NCI-H2196 (cell line): ENCODE results near the gene WDR82.
"Not testable (repeated sequence)": the region's sequence is repeated elsewhere in the genome, so short reads cannot be mapped to it uniquely, and the experiment has no call there.

Experiments used
- DNase-seq: peaks from one replicate; lab custom pipeline; 2025; ENCODE audit not compliant: unreplicated experiment; lab: John Stamatoyannopoulos, UW

WDR82 gene

DNA sequence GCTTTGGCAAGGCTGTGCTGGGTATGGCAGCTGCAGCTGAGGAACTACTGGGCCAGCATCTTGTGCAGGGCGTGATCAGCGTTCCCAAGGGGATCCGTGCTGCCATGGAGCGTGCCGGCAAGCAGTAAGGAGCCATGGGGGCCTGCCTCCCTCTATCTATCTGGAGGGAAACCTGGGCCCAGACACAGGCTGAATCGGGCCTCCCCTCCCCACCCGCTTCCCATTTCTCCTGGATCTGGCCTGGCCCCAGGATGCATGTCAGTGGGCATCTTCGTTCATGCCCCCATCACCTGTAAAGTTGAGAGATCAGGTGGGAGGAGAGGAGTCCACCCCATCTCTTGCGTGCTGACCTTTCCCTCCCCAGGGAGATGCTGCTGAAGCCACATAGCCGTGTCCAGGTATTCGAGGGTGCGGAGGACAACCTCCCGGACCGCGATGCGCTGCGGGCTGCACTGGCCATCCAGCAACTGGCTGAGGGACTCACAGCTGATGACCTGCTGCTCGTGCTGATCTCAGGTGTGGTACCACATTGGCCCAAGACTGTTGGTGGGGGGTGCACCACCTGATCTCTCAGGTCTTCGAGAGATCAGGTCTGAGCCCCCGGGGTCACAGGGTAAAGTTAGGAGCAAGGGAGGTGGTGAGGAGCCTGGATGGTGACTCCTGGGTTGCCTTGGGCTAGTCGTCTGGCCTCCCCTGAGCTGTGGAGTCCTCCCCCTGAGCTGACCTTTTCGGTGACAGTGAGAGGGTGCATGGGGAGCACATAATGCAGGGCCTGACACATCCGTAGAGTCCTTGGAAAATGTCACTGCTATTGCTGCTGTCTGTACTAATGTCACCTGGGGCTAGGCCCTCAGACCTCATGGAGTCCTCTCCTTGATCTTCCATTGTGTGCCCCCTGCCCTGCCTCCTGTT lies 12.4 kb upstream of the WDR82 start:
- DNase-seq: no peak

GRCh38 chr3:52289747-52290595 lies 11.5 kb upstream of the WDR82 start:
- no peak for DNase-seq

GRCh38 chr3:52289338-52289746 lies 10.9 kb upstream of the WDR82 start:
- DNase-seq: no peak

DNA sequence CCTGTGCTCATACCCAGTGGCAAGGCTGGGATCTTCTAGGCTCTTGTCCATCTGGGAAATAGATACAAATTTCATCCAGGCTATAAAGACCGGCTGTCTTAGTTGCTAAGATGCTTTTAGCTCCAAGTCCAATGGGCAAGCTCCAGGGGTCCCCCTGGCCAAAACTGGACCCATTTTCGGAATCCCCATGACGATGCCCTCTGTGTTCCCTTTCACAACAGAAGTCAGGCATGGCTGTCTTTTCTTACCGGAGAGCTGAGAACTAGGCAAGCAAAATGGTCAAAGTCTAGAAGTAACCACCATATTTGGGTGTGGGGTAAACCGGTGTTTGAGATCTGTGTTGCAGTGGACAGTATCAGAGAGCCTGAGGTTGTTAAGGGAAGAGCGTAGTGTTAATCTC lies 10.2 kb upstream of the WDR82 start:
- DNase-seq: no peak

DNA sequence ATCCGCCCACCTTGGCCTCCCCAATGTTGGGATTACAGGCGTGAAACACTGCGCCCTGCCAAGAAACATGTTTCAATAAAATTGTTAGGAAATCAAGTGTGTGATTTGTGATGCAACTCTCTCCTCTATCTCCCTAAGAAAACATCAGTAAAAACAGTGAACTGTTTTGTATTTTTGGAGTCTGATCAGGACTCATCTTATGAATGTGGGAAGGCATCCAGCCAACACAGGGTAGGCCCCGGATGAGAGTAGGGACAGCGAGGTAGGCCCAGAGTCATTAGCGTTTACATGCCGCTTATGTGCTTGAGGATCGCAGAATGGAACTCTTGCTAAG lies 8.3 kb upstream of the WDR82 start:
- no peak for DNase-seq

DNA sequence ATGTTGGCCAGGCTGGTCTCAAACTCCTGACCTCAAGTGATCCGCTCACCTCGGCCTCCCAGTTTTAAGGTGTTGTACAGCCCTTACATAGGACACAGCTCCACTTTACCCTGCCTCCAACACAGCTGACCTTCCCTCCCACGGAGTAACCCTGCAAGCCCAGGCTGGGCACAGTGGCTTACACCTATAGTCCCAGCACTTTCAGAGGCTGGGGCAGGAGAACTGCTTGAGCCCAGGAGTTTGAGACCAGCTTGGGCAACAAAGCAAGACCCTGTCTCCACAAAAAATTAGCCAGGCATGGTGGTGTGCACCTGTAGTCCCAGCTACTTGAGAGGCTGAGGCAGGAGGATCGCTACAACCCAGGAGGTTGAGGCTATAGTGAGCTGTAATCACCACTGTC lies 5.6 kb upstream of the WDR82 start:
- not testable (repeated sequence) for DNase-seq

DNA sequence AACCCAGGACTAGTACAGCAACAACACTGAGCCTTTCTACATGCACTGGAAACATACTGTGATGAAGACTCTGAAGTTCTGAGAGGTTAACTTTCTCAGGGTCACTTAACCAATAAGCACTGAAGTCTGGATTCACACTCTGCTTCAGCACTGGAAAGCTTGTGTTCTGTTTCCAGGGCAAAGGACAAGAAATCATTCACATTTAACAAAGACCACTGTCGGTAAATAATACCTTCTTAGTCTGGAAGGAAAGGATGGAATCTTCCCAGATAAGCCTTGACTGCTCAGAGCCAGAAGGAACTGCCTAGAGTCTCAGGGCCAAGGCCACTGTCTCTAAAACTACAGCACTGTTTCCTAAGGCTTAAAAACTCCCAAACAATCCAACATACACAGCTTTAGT lies 4.9 kb upstream of the WDR82 start:
- no peak for DNase-seq

- no peak for DNase-seq
These were observed 3.7 kb upstream of the WDR82 start for GRCh38 chr3:52281981-52282801.

- peak; percentile 48 for DNase-seq
These were observed 1.6 kb upstream of the WDR82 start for GRCh38 chr3:52280050-52280461.

GRCh38 chr3:52279596-52279995 lies 1.1 kb upstream of the WDR82 start:
- DNase-seq: no peak

GRCh38 chr3:52277972-52278509 lies 408 bp downstream of the WDR82 start:
- peak; percentile 47 for DNase-seq

DNA sequence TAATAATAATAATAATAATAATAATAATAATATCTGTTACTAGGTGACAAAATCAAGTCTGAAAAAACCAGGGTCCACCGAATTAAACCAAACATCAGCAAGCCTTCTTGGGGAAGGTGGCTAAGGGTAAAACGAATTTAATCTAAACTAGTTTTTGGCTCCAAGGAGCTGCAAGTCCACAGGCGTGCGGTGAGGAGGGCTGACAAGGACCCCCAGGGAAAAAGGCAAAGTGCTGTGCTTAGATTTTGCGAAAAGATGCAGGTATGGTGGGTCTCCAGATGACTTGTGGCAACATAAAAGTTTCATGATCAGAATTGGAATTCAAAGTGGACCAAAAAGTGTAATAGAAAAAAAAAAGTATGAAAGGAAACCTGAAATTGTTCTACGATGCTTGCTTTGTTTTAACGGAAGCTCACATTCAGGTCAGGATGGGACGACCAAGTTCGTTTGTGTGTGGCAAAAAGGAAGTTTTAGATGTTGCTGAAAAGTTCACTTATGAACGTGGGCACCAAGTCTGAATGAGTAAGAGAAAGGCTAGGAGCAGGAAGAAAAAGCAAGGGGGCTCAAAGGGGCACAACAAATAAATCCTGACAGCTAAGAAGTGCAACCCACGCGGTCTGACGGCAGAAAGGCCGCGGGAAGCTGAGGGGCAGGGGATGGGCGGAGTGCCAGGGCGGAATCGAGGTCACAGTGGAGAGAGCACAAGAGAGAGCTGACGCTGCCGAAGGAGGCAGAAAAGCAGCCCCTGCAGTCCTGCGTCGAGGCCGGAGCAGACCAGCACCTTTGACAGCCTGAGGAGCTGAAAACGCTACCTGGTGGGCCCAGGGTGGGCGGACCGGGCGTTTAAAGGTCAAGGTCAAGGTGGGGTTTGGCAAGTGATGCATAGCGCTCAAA lies 1.1 kb downstream of the WDR82 start:
- peak; percentile 2 for DNase-seq

GRCh38 chr3:52274781-52275180 lies 3.7 kb downstream of the WDR82 start:
- DNase-seq: not testable (repeated sequence)

DNA sequence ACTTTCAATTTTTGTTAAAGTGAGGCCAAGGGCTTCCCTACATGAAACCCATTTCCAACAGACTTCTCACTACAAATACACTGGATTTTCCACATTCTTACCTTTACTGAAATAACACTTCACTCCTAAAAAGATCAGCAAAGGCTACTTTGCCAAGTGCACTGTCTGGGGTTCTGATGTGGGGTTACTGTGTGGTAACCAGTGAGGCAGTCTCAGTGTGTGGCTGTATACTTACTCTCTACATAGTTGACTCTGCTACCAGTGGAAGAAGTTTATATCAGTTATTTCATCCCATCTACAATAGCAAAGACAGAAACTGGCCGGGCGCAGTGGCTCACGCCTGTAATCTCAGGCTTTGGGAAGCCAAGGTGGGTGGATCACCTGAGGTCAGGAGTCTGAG lies 5.6 kb downstream of the WDR82 start:
- DNase-seq: no peak

DNA sequence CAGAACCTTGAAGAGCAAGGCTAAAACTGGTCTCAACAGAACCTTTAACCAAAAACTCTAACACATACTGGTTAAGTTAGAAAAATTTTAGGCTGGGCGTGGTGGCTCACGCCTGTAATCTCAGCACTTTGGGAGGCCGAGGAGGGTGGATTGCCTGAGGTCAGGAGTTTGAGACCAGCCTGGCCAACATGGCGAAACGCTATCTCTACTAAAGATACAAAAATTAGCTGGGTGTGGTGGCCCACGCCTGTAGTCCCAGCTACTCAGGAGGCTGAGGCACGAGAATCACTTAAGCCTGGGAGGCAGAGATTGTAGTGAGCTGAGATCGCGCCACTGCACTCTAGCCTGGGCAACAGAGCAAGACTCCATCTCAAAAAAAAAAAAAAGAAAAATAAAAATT lies 6.3 kb downstream of the WDR82 start:
- DNase-seq: not testable (repeated sequence)

DNA sequence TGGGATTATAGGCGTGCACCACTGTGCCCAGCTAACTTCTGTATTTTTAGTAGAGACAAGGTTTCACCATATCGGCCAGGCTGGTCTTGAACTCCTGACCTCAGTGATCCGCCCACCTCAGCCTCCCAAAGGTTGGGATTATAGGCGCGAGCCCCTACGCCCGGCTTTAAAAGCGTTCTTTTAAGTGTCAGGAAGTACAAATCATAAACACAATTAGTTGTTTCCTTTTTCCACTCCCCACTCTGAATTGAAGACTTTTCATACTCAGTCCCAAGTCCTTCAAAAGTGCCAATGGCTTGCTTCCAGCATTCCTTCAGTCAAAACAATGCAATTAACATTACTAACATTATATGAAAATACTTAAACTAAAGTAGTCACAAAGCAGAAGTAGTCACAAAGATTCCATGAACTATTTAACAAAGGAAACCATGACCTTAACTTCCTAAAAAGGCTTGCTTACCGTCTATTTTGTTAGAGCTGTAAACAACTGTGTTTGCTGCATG lies 8.1 kb downstream of the WDR82 start:
- no peak for DNase-seq

DNA sequence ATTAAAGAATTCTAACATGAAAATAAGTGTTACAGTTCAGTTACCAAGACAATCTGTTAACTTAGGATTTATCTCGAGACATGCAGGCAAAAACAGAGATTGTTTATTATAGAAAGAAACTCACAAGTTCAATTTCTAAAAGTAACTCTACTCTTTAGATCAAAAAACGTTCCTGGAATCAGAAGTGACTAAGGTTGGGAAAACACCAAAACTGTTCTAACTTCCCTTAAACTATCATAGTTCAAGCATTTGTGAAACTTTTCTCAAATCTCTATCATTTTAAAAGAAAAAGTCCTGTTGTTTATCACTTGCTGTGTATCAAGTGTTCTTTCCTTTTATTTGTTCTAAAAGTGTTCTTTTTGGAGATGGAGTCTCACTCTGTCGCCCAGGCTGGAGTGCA lies 8.7 kb downstream of the WDR82 start:
- no peak for DNase-seq

GRCh38 chr3:52268036-52268435 lies 10.4 kb downstream of the WDR82 start:
- no peak for DNase-seq

- no peak for DNase-seq
These were observed 13.1 kb downstream of the WDR82 start for GRCh38 chr3:52265387-52265786.

DNA sequence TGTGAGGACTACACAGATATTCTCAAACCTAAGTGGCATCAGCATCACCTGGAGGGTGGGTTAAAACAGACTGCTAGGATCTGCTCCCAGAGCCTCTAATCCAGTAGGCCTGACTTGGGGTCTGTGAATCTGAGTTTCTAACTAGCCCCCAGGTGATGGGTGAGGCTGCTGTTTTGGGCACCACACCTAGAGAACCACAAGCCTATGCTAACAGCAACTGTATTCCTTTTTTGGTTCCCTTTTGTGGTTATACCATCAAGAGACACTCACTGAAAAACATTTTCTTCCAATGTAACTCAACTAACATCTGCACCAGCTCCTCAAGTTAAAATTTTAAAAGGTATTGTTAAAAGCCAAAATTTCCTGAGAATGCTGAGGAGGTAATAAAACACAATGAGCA lies 16.0 kb downstream of the WDR82 start:
- no peak for DNase-seq
